ENCODE data around the gene ZEB2.

Gene ZEB2

DNA sequence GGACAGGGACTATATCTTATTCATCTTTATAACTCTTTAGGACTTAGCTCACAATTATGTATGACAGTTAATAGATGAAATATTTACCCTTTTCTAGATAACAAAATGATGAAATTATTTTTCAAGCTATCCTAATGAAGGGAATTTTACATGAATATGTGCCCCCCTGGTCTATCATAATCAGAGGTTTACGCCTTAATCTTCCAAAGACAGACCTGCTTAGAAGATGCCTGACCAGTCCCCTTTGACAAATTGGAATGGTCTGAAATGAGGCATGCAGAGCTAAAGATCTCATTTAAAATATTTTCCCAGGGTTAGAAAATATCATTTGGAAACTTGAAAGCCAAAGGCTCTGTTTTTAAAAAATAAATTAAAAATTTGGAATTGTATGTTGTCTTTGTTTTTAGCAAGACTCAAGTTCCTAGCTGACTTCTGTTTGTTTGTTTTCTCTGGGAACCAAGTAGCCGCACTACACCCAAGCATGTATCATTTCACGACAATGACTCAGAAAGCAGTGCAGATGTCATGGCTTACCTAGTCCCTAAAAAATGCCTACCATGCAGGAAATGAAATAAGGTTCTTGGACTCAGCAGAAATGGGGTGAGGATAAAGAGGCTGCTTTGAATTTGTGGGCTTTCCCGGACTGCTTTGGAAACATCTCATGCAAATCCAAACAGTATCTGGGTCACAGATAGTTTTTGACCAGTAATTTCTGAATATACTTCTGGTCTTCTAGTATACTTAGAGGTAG lies 162.1 kb downstream of the ZEB2 start:
- no peak for DNase-seq (ENCODE audit: low read depth in 2 of 2)

- DNase-seq (ENCODE audit: low read depth in 2 of 2) = no peak
Observed at GRCh38 chr2:144356402-144356801, 163.5 kb downstream of the ZEB2 start.

DNA sequence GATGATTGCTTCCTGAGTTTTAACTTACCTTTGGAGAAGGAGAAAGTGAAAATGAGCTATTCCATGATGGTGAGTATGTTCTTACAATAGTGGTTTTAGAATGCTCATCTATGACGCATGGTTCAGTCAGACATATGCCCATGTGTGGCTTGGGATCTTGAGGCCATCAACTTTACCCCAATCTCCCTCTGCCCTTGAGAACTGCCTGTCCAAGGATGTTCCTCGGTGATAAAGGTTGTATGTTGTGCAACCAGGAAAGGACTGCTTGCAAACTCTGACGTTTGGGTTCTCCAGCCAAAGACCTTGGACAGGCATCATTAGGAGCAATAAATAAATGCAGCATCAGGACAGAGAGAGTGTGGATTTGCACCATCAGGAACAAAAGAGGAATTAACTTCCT lies 165.0 kb downstream of the ZEB2 start:
- no peak for DNase-seq (ENCODE audit: low read depth in 2 of 2)

- DNase-seq (ENCODE audit: low read depth in 2 of 2) = no peak
Observed at GRCh38 chr2:144351687-144352086, 168.2 kb downstream of the ZEB2 start.

DNA sequence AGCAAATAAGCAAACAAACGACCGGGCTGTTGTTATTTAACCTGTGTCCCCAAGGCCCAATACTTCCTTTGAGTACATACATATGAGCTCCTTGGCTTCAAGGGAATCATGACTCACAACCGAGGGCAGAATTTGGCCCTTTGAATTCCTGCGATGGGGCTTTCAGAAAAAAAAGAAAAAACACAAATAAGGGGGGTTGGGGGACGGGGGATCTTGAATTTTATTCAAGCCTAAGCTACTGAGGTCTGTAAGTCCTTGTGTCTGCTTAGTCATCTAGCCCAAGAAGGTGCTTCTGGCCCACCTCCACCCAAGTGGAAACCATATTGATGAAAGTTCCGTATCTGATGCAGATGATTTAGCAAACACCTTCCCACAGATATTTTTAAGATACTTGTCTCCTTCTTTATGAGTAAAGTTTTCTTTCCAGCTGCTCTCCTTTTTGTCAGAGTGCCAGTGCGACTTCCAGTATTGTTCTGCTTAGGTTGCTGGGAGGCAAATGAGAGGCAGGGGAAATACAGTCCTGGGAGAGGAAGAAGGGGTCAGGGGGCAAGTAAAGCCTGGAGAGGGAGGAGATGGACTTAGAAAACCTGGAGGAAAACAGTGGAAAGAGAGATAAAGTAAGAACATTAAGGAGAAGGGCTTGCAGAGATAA lies 169.6 kb downstream of the ZEB2 start:
- no peak for DNase-seq (ENCODE audit: low read depth in 2 of 2)

DNA sequence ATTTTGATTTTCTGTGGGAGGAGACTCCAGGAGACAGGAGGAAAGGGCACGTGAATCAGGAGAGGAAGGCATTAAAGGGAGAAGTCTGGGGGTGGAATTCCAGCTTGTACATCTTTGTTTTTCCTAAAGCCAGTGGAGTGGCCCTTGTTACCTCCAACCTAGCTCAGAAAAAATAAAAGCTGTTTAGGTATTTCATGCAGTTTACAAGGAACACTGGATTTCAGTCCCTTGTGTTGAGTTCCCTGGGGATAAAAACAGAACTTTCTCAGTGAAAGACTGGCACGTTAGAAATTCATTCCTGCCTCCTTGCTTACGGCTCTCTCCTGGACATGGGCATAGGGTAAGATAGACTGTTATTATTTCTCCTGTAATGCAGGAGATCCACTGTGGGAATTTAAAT lies 170.2 kb downstream of the ZEB2 start:
- no peak for DNase-seq (ENCODE audit: low read depth in 2 of 2)

- DNase-seq (ENCODE audit: low read depth in 2 of 2) = no peak
Observed at GRCh38 chr2:144348846-144349245, 171.1 kb downstream of the ZEB2 start.

DNA sequence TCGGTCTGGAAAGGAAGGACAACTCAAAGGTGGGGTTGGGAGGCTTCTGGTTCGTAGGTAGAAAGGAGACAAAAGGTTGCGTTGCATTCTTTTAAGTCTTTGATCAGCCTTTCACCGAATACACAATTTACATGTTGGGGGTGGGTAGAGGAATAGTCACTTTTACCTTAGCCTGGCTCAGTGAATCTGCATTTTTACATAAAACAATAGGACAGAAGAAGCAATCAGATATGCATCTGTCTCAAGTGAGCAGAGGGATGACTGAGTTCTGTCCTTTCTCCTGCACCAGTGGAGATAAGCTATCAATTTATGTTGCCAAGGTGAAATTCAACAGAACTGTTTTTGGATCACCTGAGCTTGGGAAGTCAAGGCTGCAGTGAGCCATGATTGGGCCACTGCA lies 173.7 kb downstream of the ZEB2 start:
- DNase-seq (ENCODE audit: low read depth in 2 of 2) = no peak

- DNase-seq (ENCODE audit: low read depth in 2 of 2) = no peak
Observed at GRCh38 chr2:144343145-144343544, 176.8 kb downstream of the ZEB2 start.

- no peak for DNase-seq (ENCODE audit: low read depth in 2 of 2)
Observed at GRCh38 chr2:144341538-144341937, 178.4 kb downstream of the ZEB2 start.

DNA sequence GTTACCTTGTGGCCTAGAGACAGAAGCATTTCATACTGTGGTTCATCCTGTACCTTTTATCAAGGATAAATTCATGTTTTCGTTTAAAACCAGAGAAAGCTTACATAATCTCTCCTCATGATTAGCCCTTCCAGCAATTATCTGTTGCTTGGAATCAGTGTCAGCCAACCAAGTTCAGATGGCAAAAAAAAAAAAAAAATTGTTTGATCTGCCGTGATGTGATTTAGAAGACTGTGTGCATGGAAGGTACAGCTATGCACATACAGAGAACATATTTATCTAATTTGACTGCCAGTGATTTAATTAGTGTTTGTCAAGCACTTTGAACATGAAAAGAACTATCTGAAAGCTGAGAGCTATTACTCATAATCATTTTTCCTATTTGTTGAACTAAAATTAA lies 180.9 kb downstream of the ZEB2 start:
- DNase-seq (ENCODE audit: low read depth in 2 of 2) = no peak

DNA sequence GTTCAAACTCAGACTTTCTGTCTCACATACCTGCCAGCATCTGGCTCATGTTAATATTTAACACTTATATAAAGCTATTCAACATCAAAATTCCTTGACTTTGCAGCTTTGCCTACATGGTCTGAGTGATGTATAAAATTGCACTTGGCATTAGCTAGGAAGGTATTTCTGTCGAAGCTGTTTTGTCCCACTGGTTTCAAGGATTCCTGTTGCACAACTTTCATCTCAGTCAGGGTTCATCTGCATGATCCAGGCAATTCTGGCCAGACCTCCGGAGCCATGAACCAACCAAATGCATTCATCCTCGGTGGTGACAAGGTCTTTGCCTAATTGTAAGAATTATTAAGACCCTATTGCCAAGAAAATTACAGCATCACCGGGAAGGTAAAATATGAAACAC lies 185.4 kb downstream of the ZEB2 start:
- DNase-seq (ENCODE audit: low read depth in 2 of 2) = no peak
